22Rv1 (cell line): ENCODE data around the gene PPP6R2.

ENCODE experiments used
- ZFX ChIP-seq: fragments of 450-650 bp; IDR thresholded peaks from 2 replicates; pipeline ENCODE4 v1.6.1; 2017; ENCODE audit warnings: antibody characterized with exemption, borderline replicate concordance
- TF ChIP-seq, protein P1 (sequence below): fragments of 450-650 bp; IDR thresholded peaks from 2 replicates; pipeline ENCODE4 v1.5.1; 2017; ENCODE audit warnings: mild to moderate bottlenecking

DNA sequence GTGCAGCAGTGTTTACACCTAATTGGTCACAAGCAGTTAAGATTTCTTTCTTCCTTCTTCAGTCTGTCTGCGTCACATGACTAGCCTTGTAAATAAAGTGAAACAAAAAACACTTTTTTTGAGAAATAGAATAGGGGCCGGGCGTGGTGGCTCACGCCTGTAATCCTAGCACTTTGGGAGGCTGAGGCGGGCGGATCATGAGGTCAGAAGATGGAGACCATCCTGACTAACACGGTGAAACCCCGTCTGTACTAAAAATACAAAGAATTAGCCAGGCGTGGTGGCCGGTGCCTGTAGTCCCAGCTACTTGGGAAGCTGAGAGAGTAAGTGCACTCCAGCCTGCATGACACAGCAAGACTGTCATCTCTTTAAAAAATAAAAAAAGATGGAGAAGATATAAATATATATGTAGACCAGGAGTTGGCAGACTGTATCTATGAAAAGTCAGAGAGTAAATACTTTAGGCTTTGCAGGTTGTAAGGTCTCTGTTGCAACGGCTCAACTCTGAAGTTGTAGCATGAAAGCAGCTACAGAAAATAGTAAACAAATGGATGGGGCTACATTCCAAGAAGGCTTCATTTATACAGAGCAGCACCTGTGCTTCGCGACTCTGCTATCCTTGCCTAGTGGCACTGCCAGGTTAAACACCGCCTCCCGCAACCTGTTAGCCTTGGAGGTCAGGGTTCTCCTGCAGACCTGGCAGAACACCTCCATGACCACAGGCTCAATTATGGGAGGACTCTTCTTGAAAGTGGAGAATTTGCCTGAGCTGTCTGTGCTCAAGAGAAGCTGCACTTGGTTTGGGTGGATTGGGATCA, 55.9 kb downstream of the PPP6R2 start:
- TF ChIP-seq, protein P1, sequence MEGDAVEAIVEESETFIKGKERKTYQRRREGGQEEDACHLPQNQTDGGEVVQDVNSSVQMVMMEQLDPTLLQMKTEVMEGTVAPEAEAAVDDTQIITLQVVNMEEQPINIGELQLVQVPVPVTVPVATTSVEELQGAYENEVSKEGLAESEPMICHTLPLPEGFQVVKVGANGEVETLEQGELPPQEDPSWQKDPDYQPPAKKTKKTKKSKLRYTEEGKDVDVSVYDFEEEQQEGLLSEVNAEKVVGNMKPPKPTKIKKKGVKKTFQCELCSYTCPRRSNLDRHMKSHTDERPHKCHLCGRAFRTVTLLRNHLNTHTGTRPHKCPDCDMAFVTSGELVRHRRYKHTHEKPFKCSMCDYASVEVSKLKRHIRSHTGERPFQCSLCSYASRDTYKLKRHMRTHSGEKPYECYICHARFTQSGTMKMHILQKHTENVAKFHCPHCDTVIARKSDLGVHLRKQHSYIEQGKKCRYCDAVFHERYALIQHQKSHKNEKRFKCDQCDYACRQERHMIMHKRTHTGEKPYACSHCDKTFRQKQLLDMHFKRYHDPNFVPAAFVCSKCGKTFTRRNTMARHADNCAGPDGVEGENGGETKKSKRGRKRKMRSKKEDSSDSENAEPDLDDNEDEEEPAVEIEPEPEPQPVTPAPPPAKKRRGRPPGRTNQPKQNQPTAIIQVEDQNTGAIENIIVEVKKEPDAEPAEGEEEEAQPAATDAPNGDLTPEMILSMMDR: no peak
- no peak for TF ChIP-seq ZFX
